RWPE1 (cell line): Measurements from ENCODE around the gene NACC2.

ENCODE experiments used
- CTCF ChIA-PET: fragments of 350-600 bp; sonication (Branson Sonifier 250); formaldehyde crosslinking; extraction: SDS; loops from one replicate; lab custom pipeline; 2021; lab: Yijun Ruan, JAX
- POLR2A ChIA-PET: fragments of 400-600 bp; formaldehyde crosslinking; extraction: SDS; loops from one replicate; lab custom pipeline; 2020; ENCODE audit warnings: antibody characterized with exemption; ENCODE audit not compliant: low non-redundant PET; lab: Yijun Ruan, JAX
- DNase-seq: peaks from one replicate; pipeline ENCODE4 v3.0.0; 2012; ENCODE audit warnings: low spot score
- H3K27ac ChIP-seq: fragments of 450-650 bp; 2 replicates; pipeline ENCODE4 v1.5.1; 2017
- TF ChIP-seq, protein P1 (sequence below): fragments of 450-650 bp; conservative IDR thresholded peaks from 2 replicates; pipeline ENCODE4 v1.5.1; 2017; ENCODE audit warnings: low read depth, mild to moderate bottlenecking

Gene NACC2

DNA sequence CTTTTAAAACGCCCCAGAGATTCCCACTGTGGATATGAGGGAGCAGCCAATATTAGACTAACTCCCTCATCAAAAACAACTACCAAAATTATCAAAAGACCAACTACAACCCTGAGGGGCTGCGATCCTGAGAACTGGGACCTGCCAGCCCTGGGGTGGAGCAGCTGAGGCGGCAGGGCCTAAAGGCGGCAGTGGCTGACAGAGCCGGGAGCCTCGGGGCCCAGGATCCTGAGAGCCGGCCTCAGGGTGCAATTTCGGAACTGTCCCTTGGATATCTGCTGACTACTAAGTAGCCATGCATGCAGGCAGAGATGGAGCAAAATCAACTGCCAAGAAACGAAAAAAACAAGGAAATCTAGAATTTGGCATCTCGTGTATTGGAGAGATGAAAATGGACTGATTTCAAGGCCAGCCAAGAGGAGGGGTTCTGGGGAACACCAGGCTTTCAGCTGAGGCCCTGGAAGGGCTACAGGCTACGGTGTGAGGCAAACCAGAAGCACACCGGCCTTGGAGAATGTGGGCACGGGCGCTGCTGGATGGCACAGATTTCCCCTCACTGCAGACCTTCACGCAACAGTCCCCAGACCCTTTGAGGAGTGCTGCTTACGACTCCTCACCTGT is 70.3 kb downstream of the NACC2 start:
- TF ChIP-seq, protein P1, sequence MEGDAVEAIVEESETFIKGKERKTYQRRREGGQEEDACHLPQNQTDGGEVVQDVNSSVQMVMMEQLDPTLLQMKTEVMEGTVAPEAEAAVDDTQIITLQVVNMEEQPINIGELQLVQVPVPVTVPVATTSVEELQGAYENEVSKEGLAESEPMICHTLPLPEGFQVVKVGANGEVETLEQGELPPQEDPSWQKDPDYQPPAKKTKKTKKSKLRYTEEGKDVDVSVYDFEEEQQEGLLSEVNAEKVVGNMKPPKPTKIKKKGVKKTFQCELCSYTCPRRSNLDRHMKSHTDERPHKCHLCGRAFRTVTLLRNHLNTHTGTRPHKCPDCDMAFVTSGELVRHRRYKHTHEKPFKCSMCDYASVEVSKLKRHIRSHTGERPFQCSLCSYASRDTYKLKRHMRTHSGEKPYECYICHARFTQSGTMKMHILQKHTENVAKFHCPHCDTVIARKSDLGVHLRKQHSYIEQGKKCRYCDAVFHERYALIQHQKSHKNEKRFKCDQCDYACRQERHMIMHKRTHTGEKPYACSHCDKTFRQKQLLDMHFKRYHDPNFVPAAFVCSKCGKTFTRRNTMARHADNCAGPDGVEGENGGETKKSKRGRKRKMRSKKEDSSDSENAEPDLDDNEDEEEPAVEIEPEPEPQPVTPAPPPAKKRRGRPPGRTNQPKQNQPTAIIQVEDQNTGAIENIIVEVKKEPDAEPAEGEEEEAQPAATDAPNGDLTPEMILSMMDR: no peak
- peak overlapping the region; percentile 41 for H3K27ac ChIP-seq
- DNase-seq: no peak
- CTCF ChIA-PET: no interaction called here
- POLR2A ChIA-PET: no interaction called here

DNA sequence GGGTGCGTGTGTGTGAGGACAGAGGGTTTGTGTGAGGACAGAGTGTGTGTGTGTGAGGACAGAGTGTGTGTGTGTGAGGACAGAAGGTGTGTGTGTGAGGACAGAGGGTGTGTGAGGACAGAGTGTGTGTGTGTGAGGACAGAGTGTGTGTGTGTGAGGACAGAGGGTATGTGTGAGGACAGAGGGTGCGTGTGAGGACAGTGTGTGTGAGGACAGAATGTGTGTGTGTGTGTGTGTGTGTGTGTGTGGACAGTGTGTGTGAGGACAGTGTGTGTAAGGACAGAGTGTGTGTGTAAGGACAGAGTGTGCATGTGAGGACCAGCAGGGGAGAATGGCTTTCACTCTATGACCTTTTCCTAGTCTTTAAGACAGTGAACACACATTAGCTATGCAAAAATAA is 70.8 kb downstream of the NACC2 start:
- DNase-seq: no peak
- TF ChIP-seq, protein P1: no peak
- H3K27ac ChIP-seq: peak overlapping the region; percentile 41
- ChIA-PET POLR2A (no interaction called here), CTCF (no interaction called here)

DNA sequence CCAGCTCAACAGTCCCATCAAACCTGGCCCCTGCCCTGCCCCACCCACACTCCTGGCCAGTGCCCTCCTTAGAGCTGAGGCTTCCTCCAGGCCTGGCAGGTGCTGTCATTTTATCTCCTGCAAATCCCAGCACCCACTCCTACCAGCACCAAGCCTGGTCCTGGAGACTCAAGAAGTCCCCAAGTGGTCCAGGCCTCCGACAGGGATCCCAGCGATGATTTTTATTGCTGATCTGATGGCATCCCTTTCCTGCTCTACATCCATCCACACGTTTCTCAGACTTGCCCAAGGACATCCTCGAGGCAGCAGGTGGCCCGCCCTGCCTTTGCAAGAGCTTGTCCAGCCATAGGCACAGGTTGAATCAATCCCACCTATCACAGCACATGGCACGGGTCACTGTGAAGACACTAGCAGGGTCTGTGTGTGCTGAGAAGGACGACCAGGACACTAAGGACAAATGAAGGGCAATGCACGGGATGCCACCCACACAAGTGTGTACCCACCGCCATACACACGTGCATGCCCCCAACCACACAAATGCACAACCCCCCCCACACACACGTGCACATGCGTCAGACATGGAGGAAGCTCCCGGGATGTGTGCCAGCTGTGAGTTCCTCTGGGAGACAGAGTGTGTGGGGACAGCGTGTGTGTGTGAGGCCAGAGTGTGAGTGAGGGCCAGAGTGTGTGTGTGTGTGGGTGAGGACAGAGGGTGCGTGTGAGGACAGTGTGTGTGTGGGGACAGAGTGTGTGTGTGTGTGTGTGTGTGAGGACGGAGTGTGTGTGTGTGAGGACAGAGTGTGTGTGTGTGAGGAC is 71.5 kb downstream of the NACC2 start:
- ChIA-PET POLR2A (interaction anchor here (0.5 kb wide), 1 partner anchor 22 kb away, joined by 4 read pairs; no protein-coding TSS in a partner anchor), CTCF (interaction anchor here (0.7 kb wide), 1 partner anchor 19 kb away, joined by 3 read pairs; no protein-coding TSS in a partner anchor)
- TF ChIP-seq, protein P1: no peak
- H3K27ac ChIP-seq: peak overlapping the region; percentile 15
- DNase-seq: no peak

DNA sequence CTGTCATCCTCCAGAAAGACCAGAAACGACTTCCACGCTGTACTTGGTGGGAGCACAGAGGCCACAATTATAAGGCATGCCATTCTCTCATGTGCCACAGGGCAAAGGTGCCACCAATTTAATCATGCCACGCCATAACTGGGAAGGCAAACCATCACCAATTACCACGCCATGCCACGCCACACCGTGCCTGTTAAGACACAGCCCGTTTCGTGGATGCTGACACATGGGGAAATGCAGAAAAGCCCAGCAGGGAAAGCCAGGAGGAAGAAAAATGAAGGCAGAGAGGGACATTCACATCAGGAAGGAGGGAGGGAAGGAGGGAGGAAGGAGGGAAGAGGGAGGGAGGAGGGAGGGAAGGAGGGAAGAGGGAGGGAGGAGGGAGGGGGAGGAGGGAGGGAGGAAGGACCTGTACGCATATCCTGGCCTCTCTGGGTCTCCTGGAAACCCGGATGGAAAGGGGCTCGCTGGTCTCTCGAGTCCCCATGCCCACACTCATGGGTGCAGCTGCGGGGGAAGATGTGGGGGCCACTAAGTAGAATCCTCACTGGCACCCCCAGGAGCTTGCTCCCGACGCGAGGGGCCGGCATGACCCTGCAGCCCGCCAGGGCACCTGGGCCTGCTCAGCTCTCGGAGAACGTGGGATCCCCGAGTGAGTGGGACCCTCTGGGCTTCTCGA is 72.2 kb downstream of the NACC2 start:
- no peak for DNase-seq
- ChIA-PET POLR2A (interaction anchor here (0.5 kb wide), 1 partner anchor 23 kb away, joined by 4 read pairs; no protein-coding TSS in a partner anchor), CTCF (interaction anchor here (0.7 kb wide), 1 partner anchor 18 kb away, joined by 3 read pairs; no protein-coding TSS in a partner anchor)
- TF ChIP-seq, protein P1: no peak
- peak overlapping the region; percentile 21 for H3K27ac ChIP-seq

DNA sequence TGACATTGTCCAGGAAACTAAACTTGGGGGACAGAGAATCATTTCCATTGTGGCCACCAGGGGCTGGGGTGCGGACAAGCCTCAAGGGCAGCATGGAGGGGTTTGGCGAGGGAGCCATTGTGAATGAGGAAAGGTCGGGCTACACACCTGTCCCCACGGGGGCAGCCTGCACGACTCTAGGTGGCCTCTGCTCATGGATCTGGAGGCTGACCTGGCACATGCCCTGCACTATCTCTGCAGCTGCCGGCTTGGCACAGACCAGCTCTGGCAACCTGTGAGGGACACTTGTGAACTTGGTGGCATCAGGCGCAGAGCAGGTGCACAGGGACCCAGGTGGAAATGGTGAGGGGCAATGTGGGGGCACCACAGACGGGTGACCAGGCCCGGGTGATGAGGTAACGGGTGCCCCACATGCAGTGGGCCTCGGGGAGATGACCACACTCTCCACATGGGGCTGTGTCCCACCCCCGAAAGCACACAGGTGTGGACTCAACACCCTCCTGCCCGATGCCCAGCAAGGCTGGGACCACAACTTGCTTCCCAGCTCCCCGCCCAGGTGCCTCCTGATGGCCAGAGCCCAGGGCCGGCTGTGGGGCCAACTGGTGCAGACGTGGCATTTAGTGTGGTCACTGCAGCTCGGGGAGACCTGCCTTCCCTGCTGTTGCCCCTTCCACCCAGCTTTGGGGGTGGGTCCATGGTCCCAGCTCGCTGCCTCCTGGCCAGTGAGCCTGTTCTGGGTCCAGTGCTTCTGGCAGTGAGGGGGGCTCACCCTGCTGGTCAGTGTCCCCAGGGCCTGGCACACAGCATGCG is 73.0 kb downstream of the NACC2 start:
- POLR2A ChIA-PET: no interaction called here
- H3K27ac ChIP-seq: peak overlapping the region; percentile 21
- CTCF ChIA-PET: interaction anchor here (0.6 kb wide), 1 partner anchor 84 kb away, joined by 3 read pairs; no protein-coding TSS in a partner anchor
- TF ChIP-seq, protein P1: no peak
- no peak for DNase-seq
